H9 (cell line): ENCODE data around the gene NPAS2. TPM values are rescaled to one million over a fixed set of nuclear protein-coding genes. Genes with fewer than 3 reads are reported as not detected.

Experiments used
- DNase-seq: peaks from one replicate; pipeline ENCODE4 v3.0.0-alpha.2; 2017
- H2AFZ ChIP-seq: one replicate; pipeline ENCODE4 v1.6.1; 2013; ENCODE audit warnings: mild to moderate bottlenecking, low read length, control low read depth, moderate library complexity
- H2AK5ac ChIP-seq: 2 replicates; pipeline ENCODE4 v1.6.1; 2013; ENCODE audit warnings: low read length, control low read depth, mixed read lengths; ENCODE audit not compliant: insufficient read length
- H2BK120ac ChIP-seq: one replicate; pipeline ENCODE4 v1.6.1; 2013; ENCODE audit warnings: low read depth, mild to moderate bottlenecking, low read length, control low read depth, inconsistent platforms; ENCODE audit not compliant: poor library complexity, severe bottlenecking
- H2BK12ac ChIP-seq: 2 replicates; pipeline ENCODE4 v1.6.1; 2013; ENCODE audit warnings: low read length, control low read depth, mixed read lengths, low read depth; ENCODE audit not compliant: insufficient read length
- H2BK15ac ChIP-seq: 2 replicates; pipeline ENCODE4 v1.6.1; 2013; ENCODE audit warnings: low read depth, low read length, control low read depth
- H2BK20ac ChIP-seq: one replicate; pipeline ENCODE4 v1.6.1; 2013; ENCODE audit warnings: low read depth, mild to moderate bottlenecking, low read length, control low read depth, inconsistent platforms; ENCODE audit not compliant: poor library complexity, severe bottlenecking
- H2BK5ac ChIP-seq: 2 replicates; pipeline ENCODE4 v1.6.1; 2013; ENCODE audit warnings: low read length, control low read depth, mixed read lengths; ENCODE audit not compliant: insufficient read length
- H3K14ac ChIP-seq: 2 replicates; pipeline ENCODE4 v1.6.1; 2013; ENCODE audit warnings: low read length, control low read depth; ENCODE audit not compliant: insufficient read depth
- H3K18ac ChIP-seq: 2 replicates; pipeline ENCODE4 v1.6.1; 2013; ENCODE audit warnings: low read depth, mild to moderate bottlenecking, mixed read lengths, low read length, control low read depth; ENCODE audit not compliant: insufficient read length
- H3K23ac ChIP-seq: 2 replicates; pipeline ENCODE4 v1.6.1; 2013; ENCODE audit warnings: low read length, control low read depth, mixed read lengths, low read depth; ENCODE audit not compliant: insufficient read length
- H3K23me2 ChIP-seq: 2 replicates; pipeline ENCODE4 v1.6.1; 2013; ENCODE audit warnings: low read depth, mild to moderate bottlenecking, mixed read lengths, low read length, control low read depth; ENCODE audit not compliant: insufficient read length, poor library complexity, severe bottlenecking
- H3K27ac ChIP-seq: 2 replicates; pipeline ENCODE4 v1.5.1; 2013; ENCODE audit warnings: low read length, control low read depth, mixed read lengths, low read depth; ENCODE audit not compliant: insufficient read length
- H3K27me3 ChIP-seq: 2 replicates; pipeline ENCODE4 v1.6.1; 2013; ENCODE audit warnings: low read length, control low read depth, inconsistent platforms; ENCODE audit not compliant: insufficient read depth
- H3K4ac ChIP-seq: 2 replicates; pipeline ENCODE4 v1.6.1; 2013; ENCODE audit warnings: low read depth, mild to moderate bottlenecking, control low read depth, inconsistent platforms, low read length, moderate library complexity
- H3K4me1 ChIP-seq: 2 replicates; pipeline ENCODE4 v1.6.1; 2013; ENCODE audit warnings: low read length, control low read depth, inconsistent platforms; ENCODE audit not compliant: insufficient read depth
- H3K4me2 ChIP-seq: 2 replicates; pipeline ENCODE4 v1.6.1; 2013; ENCODE audit warnings: low read length, control low read depth, mixed read lengths; ENCODE audit not compliant: insufficient read length, insufficient read depth
- H3K56ac ChIP-seq: 2 replicates; pipeline ENCODE4 v1.6.1; 2013; ENCODE audit warnings: low read depth, mild to moderate bottlenecking, mixed read lengths, low read length, control low read depth; ENCODE audit not compliant: insufficient read length
- H3K79me1 ChIP-seq: 2 replicates; pipeline ENCODE4 v1.6.1; 2013; ENCODE audit warnings: low read depth, mild to moderate bottlenecking, moderate library complexity, low read length, control low read depth, inconsistent platforms; ENCODE audit not compliant: insufficient read depth, poor library complexity, severe bottlenecking
- H3K79me2 ChIP-seq: 2 replicates; pipeline ENCODE4 v1.6.1; 2013; ENCODE audit warnings: low read length, control low read depth, inconsistent platforms; ENCODE audit not compliant: insufficient read depth
- H3K9ac ChIP-seq: 2 replicates; pipeline ENCODE4 v1.6.1; 2013; ENCODE audit warnings: low read length, control low read depth, mixed read lengths; ENCODE audit not compliant: insufficient read length; ENCODE audit errors: extremely low read depth
- H3K9me3 ChIP-seq: one replicate; pipeline ENCODE4 v1.6.1; 2013; ENCODE audit warnings: low read depth, low read length, inconsistent platforms; ENCODE audit not compliant: control insufficient read depth
- H3T11ph ChIP-seq: one replicate; pipeline ENCODE4 v1.6.1; 2013; ENCODE audit warnings: mild to moderate bottlenecking, low read length, control low read depth, inconsistent platforms
- H4K20me1 ChIP-seq: one replicate; pipeline ENCODE4 v1.6.1; 2013; ENCODE audit not compliant: control insufficient read depth, insufficient read length, insufficient read depth
- H4K5ac ChIP-seq: 2 replicates; pipeline ENCODE4 v1.6.1; 2013; ENCODE audit warnings: low read depth, mild to moderate bottlenecking, mixed read lengths, low read length, control low read depth; ENCODE audit not compliant: insufficient read length
- H4K8ac ChIP-seq: replicated peaks from 2 replicates; pipeline ENCODE4 v1.6.1; 2013; ENCODE audit warnings: low read length, control low read depth, mixed read lengths, low read depth; ENCODE audit not compliant: insufficient read length
- H4K91ac ChIP-seq: 2 replicates; pipeline ENCODE4 v1.6.1; 2013; ENCODE audit warnings: low read depth, mild to moderate bottlenecking, moderate library complexity, mixed read lengths, low read length, control low read depth; ENCODE audit not compliant: insufficient read length
- H3K27ac Mint-ChIP-seq, 3 experiments: 2 replicates in 2 of 3; 3 replicates in 1 of 3; pipeline ENCODE4 v1.8.0; 2020 to 2021; ENCODE audit warnings: mixed read lengths in 3 of 3, mild to moderate bottlenecking in 1 of 3, moderate library complexity in 1 of 3
- H3K27me3 Mint-ChIP-seq: 2 replicates; pipeline ENCODE4 v1.8.0; 2021; ENCODE audit warnings: low read depth, mild to moderate bottlenecking, moderate library complexity, mixed read lengths
- H3K36me3 Mint-ChIP-seq, 3 experiments: 2 replicates in 2 of 3; 3 replicates in 1 of 3; pipeline ENCODE4 v1.8.0; 2020 to 2021; ENCODE audit warnings: low read depth in 3 of 3, mixed read lengths in 3 of 3; ENCODE audit not compliant: insufficient read depth in 1 of 3
- H3K4me1 Mint-ChIP-seq, 2 experiments: 2 replicates each; pipeline ENCODE4 v1.8.0; 2020; ENCODE audit warnings: mixed read lengths in 2 of 2
- H3K4me3 Mint-ChIP-seq, 2 experiments: 2 replicates in 1 of 2; 3 replicates in 1 of 2; pipeline ENCODE4 v1.8.0; 2020 to 2021; ENCODE audit warnings: mild to moderate bottlenecking in 2 of 2, mixed read lengths in 2 of 2, moderate library complexity in 1 of 2
- H3K9me3 Mint-ChIP-seq, 2 experiments: 2 replicates in 1 of 2; 3 replicates in 1 of 2; pipeline ENCODE4 v1.8.0; 2020; ENCODE audit warnings: mild to moderate bottlenecking in 2 of 2, mixed read lengths in 2 of 2, moderate library complexity in 1 of 2
- WGBS: extraction: QIAGEN DNeasy Blood & Tissue Kit; methylation state at CpG from one replicate; pipeline ENCODE4 v1.1.7; 2013; ENCODE audit warnings: missing lambda C conversion rate, low lambda C conversion rate, mixed read lengths; ENCODE audit not compliant: insufficient read length; ENCODE audit errors: extremely low coverage; 5-methylcytosine and 5-hydroxymethylcytosine counted together
- total RNA-seq: library from RNA; stranded (reverse); gene quantifications from 2 replicates; pipeline ENCODE4 v1.2.1, GENCODE V29; 2021
- TF ChIP-seq, protein P1 (sequence below): fragments of 200-600 bp; sonication (generic); conservative IDR thresholded peaks from 3 replicates; pipeline ENCODE4 v1.8.0; 2021; ENCODE audit warnings: antibody characterized with exemption, mild to moderate bottlenecking

Gene NPAS2
- total RNA-seq, 1 experiment from 2014 or later = 1.3 TPM

DNA sequence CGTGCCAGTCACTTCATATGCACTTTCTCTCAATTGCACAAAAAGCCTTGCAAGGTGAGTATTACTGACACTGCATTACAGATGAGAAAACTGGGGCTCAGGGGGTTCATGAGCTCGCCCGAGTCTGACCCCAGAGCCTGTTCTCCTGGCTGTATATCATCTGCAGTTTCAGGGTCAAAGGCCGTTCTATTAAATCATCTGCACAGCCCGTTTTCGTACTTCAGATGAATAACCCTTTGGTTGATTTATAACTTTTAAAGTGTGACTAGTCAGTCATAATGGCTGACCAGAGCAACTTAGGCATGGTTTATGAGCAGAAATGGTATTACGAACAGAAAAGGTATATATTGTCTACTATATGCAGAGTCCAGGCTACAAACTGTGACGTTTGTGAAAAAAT lies 35.3 kb upstream of the NPAS2 start:
- H3K9me3 Mint-ChIP-seq = no peaks in the 10 kb centered on the region
- Histone ChIP-seq H4K8ac (no peak overlapping the region), H4K5ac (no peak overlapping the region), H3K79me2 (no peaks in the 10 kb centered on the region), H3K4ac (no peak overlapping the region), H2BK15ac (no peak overlapping the region), H2BK20ac (no peak overlapping the region), H4K20me1 (no peaks in the 10 kb centered on the region), H3T11ph (no peak overlapping the region), H3K9me3 (no peaks in the 10 kb centered on the region), H4K91ac (no peak overlapping the region), H3K56ac (no peak overlapping the region), H3K27ac (no peak overlapping the region), H3K23ac (no peak overlapping the region), H3K27me3 (no peaks in the 10 kb centered on the region), H3K4me2 (no peak overlapping the region), H3K14ac (no peak overlapping the region), H2BK5ac (no peak overlapping the region), H3K23me2 (no peaks in the 10 kb centered on the region), H2BK120ac (no peak overlapping the region), H3K9ac (no peak overlapping the region), H3K4me1 (no peaks in the 10 kb centered on the region; the same call in 1 of the 2 replicates), H2BK12ac (no peak overlapping the region), H3K79me1 (no peaks in the 10 kb centered on the region), H2AFZ (no peak overlapping the region), H2AK5ac (no peak overlapping the region), H3K18ac (no peak overlapping the region)
- DNase-seq = no peak
- peaks cover 11 to 16% of the 10 kb centered on the region in 2 experiments for H3K4me1 Mint-ChIP-seq
- TF ChIP-seq, protein P1, sequence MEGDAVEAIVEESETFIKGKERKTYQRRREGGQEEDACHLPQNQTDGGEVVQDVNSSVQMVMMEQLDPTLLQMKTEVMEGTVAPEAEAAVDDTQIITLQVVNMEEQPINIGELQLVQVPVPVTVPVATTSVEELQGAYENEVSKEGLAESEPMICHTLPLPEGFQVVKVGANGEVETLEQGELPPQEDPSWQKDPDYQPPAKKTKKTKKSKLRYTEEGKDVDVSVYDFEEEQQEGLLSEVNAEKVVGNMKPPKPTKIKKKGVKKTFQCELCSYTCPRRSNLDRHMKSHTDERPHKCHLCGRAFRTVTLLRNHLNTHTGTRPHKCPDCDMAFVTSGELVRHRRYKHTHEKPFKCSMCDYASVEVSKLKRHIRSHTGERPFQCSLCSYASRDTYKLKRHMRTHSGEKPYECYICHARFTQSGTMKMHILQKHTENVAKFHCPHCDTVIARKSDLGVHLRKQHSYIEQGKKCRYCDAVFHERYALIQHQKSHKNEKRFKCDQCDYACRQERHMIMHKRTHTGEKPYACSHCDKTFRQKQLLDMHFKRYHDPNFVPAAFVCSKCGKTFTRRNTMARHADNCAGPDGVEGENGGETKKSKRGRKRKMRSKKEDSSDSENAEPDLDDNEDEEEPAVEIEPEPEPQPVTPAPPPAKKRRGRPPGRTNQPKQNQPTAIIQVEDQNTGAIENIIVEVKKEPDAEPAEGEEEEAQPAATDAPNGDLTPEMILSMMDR = no peak
- peaks cover 2% of the 10 kb centered on the region; the same call in 1 of the 2 replicates for H3K27me3 Mint-ChIP-seq
- H3K27ac Mint-ChIP-seq = no peak overlapping the region
- H3K4me3 Mint-ChIP-seq = no peak overlapping the region
- no peaks in the 10 kb centered on the region for H3K36me3 Mint-ChIP-seq
- WGBS = no CpG with 5 or more reads among the region's 8 CpGs
